Common myeloid progenitor, CD34-positive (primary cell): Measurements from ENCODE around the gene USH2A.

Source experiments
- CTCF ChIA-PET: fragments of 350-600 bp; sonication (Branson Sonifier 250); formaldehyde crosslinking; loops from one replicate; lab custom pipeline; 2021; ENCODE audit warnings: antibody characterized with exemption; lab: Charles Lee
- POLR2A ChIA-PET: fragments of 350-600 bp; sonication (Branson Sonifier 250); formaldehyde crosslinking; loops from one replicate; lab custom pipeline; 2021; ENCODE audit warnings: antibody characterized with exemption; lab: Charles Lee
- DNase-seq, 3 donors: peaks; one replicate each; pipeline versions ENCODE4 v3.0.0 to v3.0.0-alpha.2; 2013
- H3K27ac ChIP-seq, 2 experiments: 1 replicate in 1 of 2; 2 replicates in 1 of 2; pipeline ENCODE4 v1.7.0; 2013; ENCODE audit warnings: inconsistent platforms in 2 of 2, low read length in 2 of 2, mild to moderate bottlenecking in 2 of 2, low read depth in 1 of 2, moderate library complexity in 1 of 2; ENCODE audit not compliant: severe bottlenecking in 2 of 2, insufficient read depth in 1 of 2, poor library complexity in 1 of 2
- H3K27me3 ChIP-seq, 5 experiments: replicated peaks in 2 of 5; 1 replicate in 3 of 5; 2 replicates in 2 of 5; pipeline versions ENCODE4 v1.6.1 to v1.7.0; 2013; ENCODE audit warnings: low read length in 4 of 5, mild to moderate bottlenecking in 2 of 5, moderate library complexity in 2 of 5, inconsistent platforms in 1 of 5; ENCODE audit not compliant: insufficient read depth in 5 of 5, control insufficient read depth in 4 of 5
- H3K36me3 ChIP-seq, 4 experiments: 1 replicate in 2 of 4; 2 replicates in 2 of 4; pipeline versions ENCODE4 v1.6.1 to v1.7.0; 2013; ENCODE audit warnings: low read length in 3 of 4, control low read depth in 1 of 4, mild to moderate bottlenecking in 1 of 4; ENCODE audit not compliant: control insufficient read depth in 4 of 4, insufficient read depth in 4 of 4
- H3K4me1 ChIP-seq, 4 experiments: 1 replicate in 3 of 4; 2 replicates in 1 of 4; pipeline versions ENCODE4 v1.6.1 to v1.7.1; 2013; ENCODE audit warnings: low read length in 3 of 4, mild to moderate bottlenecking in 3 of 4, control low read depth in 1 of 4, inconsistent platforms in 1 of 4, moderate library complexity in 1 of 4; ENCODE audit not compliant: control insufficient read depth in 4 of 4, insufficient read depth in 4 of 4; ENCODE audit errors: control extremely low read depth in 1 of 4
- H3K4me3 ChIP-seq, 7 experiments: 1 replicate in 4 of 7; 2 replicates in 3 of 7; pipeline versions ENCODE4 v1.5.1 to v1.7.0; 2013; ENCODE audit warnings: mild to moderate bottlenecking in 7 of 7, low read length in 6 of 7, moderate library complexity in 6 of 7, inconsistent platforms in 2 of 7, low read depth in 2 of 7, control low read depth in 1 of 7; ENCODE audit not compliant: insufficient read depth in 4 of 7, control insufficient read depth in 1 of 7; ENCODE audit errors: extremely low read depth in 1 of 7
- H3K9me3 ChIP-seq, 5 experiments: 1 replicate in 4 of 5; 2 replicates in 1 of 5; pipeline versions ENCODE4 v1.6.1 to v1.7.1; 2013; ENCODE audit warnings: low read length in 4 of 5, mild to moderate bottlenecking in 2 of 5, inconsistent platforms in 1 of 5, low read depth in 1 of 5, moderate library complexity in 1 of 5; ENCODE audit not compliant: control insufficient read depth in 4 of 5, insufficient read depth in 2 of 5; ENCODE audit errors: control extremely low read depth in 1 of 5
- WGBS: methylation state at CpG from one replicate; pipeline ENCODE4 v1.1.5; 2013; ENCODE audit not compliant: insufficient coverage; 5-methylcytosine and 5-hydroxymethylcytosine counted together

Gene USH2A

GRCh38 chr1:215599418-215600074 is 823.7 kb downstream of the USH2A start:
- H3K9me3 ChIP-seq: no peaks in the 10 kb centered on the region
- no peak overlapping the region for H3K4me3 ChIP-seq
- no peaks in the 10 kb centered on the region for H3K4me1 ChIP-seq
- 69% methylated on average over 2 of the region's 3 CpGs for WGBS
- no peak overlapping the region for H3K27ac ChIP-seq
- POLR2A ChIA-PET: no interaction called here
- peak in 1 of 3 donors; percentile 15 for DNase-seq
- H3K36me3 ChIP-seq: peaks cover 6 to 28% (median 14%) of the 10 kb centered on the region in 4 experiments
- no peaks in the 10 kb centered on the region for H3K27me3 ChIP-seq
- CTCF ChIA-PET: no interaction called here

GRCh38 chr1:215597961-215598360 is 825.3 kb downstream of the USH2A start:
- H3K27me3 ChIP-seq: no peaks in the 10 kb centered on the region
- no peaks in the 10 kb centered on the region for H3K9me3 ChIP-seq
- no peak overlapping the region for H3K27ac ChIP-seq
- H3K4me3 ChIP-seq: no peak overlapping the region
- H3K4me1 ChIP-seq: no peaks in the 10 kb centered on the region
- ChIA-PET CTCF (no interaction called here), POLR2A (no interaction called here)
- H3K36me3 ChIP-seq: peaks cover 6 to 18% (median 9%) of the 10 kb centered on the region in 4 experiments
- DNase-seq: no peak

GRCh38 chr1:215595231-215595630 is 828.0 kb downstream of the USH2A start:
- ChIA-PET CTCF (no interaction called here), POLR2A (no interaction called here)
- no peaks in the 10 kb centered on the region for H3K27me3 ChIP-seq
- DNase-seq: no peak
- no CpG with 5 or more reads among the region's 2 CpGs for WGBS
- peaks cover 6 to 19% (median 9%) of the 10 kb centered on the region in 4 experiments for H3K36me3 ChIP-seq
- H3K4me3 ChIP-seq: no peak overlapping the region
- H3K9me3 ChIP-seq: no peaks in the 10 kb centered on the region
- no peaks in the 10 kb centered on the region for H3K4me1 ChIP-seq
- no peak overlapping the region for H3K27ac ChIP-seq

- Histone ChIP-seq H3K9me3 (no peaks in the 10 kb centered on the region), H3K4me1 (no peaks in the 10 kb centered on the region), H3K27me3 (no peaks in the 10 kb centered on the region), H3K36me3 (peaks cover 6 to 24% (median 9%) of the 10 kb centered on the region in 4 experiments), H3K27ac (no peak overlapping the region), H3K4me3 (no peak overlapping the region)
- ChIA-PET POLR2A (no interaction called here), CTCF (interaction anchor here (0.6 kb wide), 1 partner anchor 11 kb away, joined by 3 read pairs; no protein-coding TSS in a partner anchor)
- 100% methylated on average over 1 of the region's 3 CpGs for WGBS
- DNase-seq: no peak
These were observed 828.6 kb downstream of the USH2A start for GRCh38 chr1:215594640-215595039.

GRCh38 chr1:215590779-215591491 is 832.3 kb downstream of the USH2A start:
- Histone ChIP-seq H3K9me3 (peaks cover 0 to 3% (median 0%) of the 10 kb centered on the region in 5 experiments), H3K36me3 (peaks cover 2 to 39% (median 12%) of the 10 kb centered on the region in 4 experiments), H3K4me1 (no peaks in the 10 kb centered on the region), H3K4me3 (no peak overlapping the region), H3K27ac (no peak overlapping the region), H3K27me3 (no peaks in the 10 kb centered on the region)
- no peak for DNase-seq
- 97% methylated on average over 4 of the region's 4 CpGs for WGBS
- CTCF ChIA-PET: no interaction called here
- POLR2A ChIA-PET: no interaction called here

- CTCF ChIA-PET: interaction anchor here (1.3 to 2.0 kb wide), 2 partner anchors 10 to 16 kb away, joined by 3 to 5 read pairs; no protein-coding TSS in a partner anchor
- no peaks in the 10 kb centered on the region for H3K27me3 ChIP-seq
- POLR2A ChIA-PET: no interaction called here
- no peak overlapping the region for H3K27ac ChIP-seq
- no peak for DNase-seq
- H3K4me3 ChIP-seq: no peak overlapping the region
- no peaks in the 10 kb centered on the region for H3K4me1 ChIP-seq
- peaks cover 0 to 3% (median 0%) of the 10 kb centered on the region in 5 experiments for H3K9me3 ChIP-seq
- H3K36me3 ChIP-seq: peaks cover 2 to 44% (median 12%) of the 10 kb centered on the region in 4 experiments
- 100% methylated on average over 1 of the region's 4 CpGs for WGBS
These were observed 833.4 kb downstream of the USH2A start for GRCh38 chr1:215589650-215590435.
